MV-4-11 (cell line): ENCODE measurements around the gene RPTN.

Experiments
- DNase-seq: peaks from one replicate; lab custom pipeline; 2025; lab: John Stamatoyannopoulos, UW

Gene RPTN

GRCh38 chr1:152159144-152159543, at the start of gene RPTN:
RPTN (minus strand) TSS chr1:152159228; CDS start chr1:152157889, 1,339 bp downstream.
- DNase-seq: no peak

- DNase-seq: no peak
Observed at GRCh38 chr1:152198982-152199381, 40.0 kb upstream of the RPTN start.

GRCh38 chr1:152197361-152197941, 38.4 kb upstream of the RPTN start:
- no peak for DNase-seq

- no peak for DNase-seq
Observed at GRCh38 chr1:152191711-152192110, 32.7 kb upstream of the RPTN start.

- DNase-seq: no peak
Observed at GRCh38 chr1:152191260-152191659, 32.2 kb upstream of the RPTN start.

GRCh38 chr1:152190589-152190988, 31.6 kb upstream of the RPTN start:
- peak; percentile 44 for DNase-seq

GRCh38 chr1:152189657-152190442, 30.8 kb upstream of the RPTN start:
- DNase-seq: peak; percentile 65

- DNase-seq: peak; percentile 63
Observed at GRCh38 chr1:152188673-152189591, 29.9 kb upstream of the RPTN start.

- no peak for DNase-seq
Observed at GRCh38 chr1:152186556-152187285, 27.7 kb upstream of the RPTN start.

- peak; percentile 65 for DNase-seq
Observed at GRCh38 chr1:152185544-152186391, 26.7 kb upstream of the RPTN start.

- peak; percentile 16 for DNase-seq
Observed at GRCh38 chr1:152182944-152183361, 23.9 kb upstream of the RPTN start.

- peak; percentile 16 for DNase-seq
Observed at GRCh38 chr1:152182431-152182830, 23.4 kb upstream of the RPTN start.

- no peak for DNase-seq
Observed at GRCh38 chr1:152179566-152179965, 20.5 kb upstream of the RPTN start.

- peak; percentile 56 for DNase-seq
Observed at GRCh38 chr1:152170287-152170905, 11.4 kb upstream of the RPTN start.

GRCh38 chr1:152169366-152170025, 10.5 kb upstream of the RPTN start:
- peak; percentile 75 for DNase-seq

- DNase-seq: no peak
Observed at GRCh38 chr1:152168535-152168868, 9.5 kb upstream of the RPTN start.

GRCh38 chr1:152167835-152168534, 9.0 kb upstream of the RPTN start:
- DNase-seq: peak; percentile 66

- DNase-seq: no peak
Observed at GRCh38 chr1:152166966-152167365, 7.9 kb upstream of the RPTN start.
